H1 (cell line): ENCODE results near the gene POLR2L. TPM values are rescaled to one million over a fixed set of nuclear protein-coding genes. Genes with fewer than 3 reads are reported as not detected.

Experiments used
- BCL11A ChIP-seq, 2 experiments: IDR thresholded peaks; one replicate each; pipeline ENCODE4 v1.6.1; 2011; ENCODE audit warnings: low read depth in 2 of 2, low read length in 2 of 2, mild to moderate bottlenecking in 2 of 2
- EZH2 ChIP-seq: fragments of 200-600 bp; sonication (generic); IDR thresholded peaks from 2 replicates; pipeline ENCODE4 v1.7.1; 2012; ENCODE audit warnings: low read depth, mild to moderate bottlenecking, moderate library complexity, low read length, inconsistent platforms; ENCODE audit not compliant: severe bottlenecking
- JUN ChIP-seq: IDR thresholded peaks from 2 replicates; pipeline ENCODE4 v1.6.1; 2011; ENCODE audit warnings: low read depth, mild to moderate bottlenecking, improper control_type of control experiment, low read length
- KDM4A ChIP-seq: IDR thresholded peaks from one replicate; pipeline ENCODE4 v1.7.1; 2012; ENCODE audit warnings: low read depth, mild to moderate bottlenecking, moderate library complexity, low read length, inconsistent platforms; ENCODE audit not compliant: severe bottlenecking
- RNF2 ChIP-seq: fragments of 200-900, 300-1000 bp; sonication (generic); IDR thresholded peaks from 2 replicates; pipeline ENCODE4 v1.7.1; 2016; ENCODE audit warnings: borderline replicate concordance, low read depth, mild to moderate bottlenecking, antibody characterized with exemption, low read length; ENCODE audit not compliant: poor library complexity, severe bottlenecking; ENCODE audit errors: missing control alignments
- YY1 ChIP-seq: IDR thresholded peaks from 2 replicates; pipeline ENCODE4 v1.6.1; 2011; ENCODE audit warnings: low read depth, mild to moderate bottlenecking, low read length
- ZNF274 ChIP-seq: IDR thresholded peaks from 2 replicates; pipeline ENCODE4 v1.7.0; 2012; ENCODE audit warnings: low read length, borderline replicate concordance; ENCODE audit errors: extremely low read depth
- polyA plus RNA-seq, 7 experiments: library from polyadenylated mRNA; depleted of rRNA in 3 of 7; stranded (reverse) in 5 of 7; unstranded in 2 of 7; fragments of >200 nt in 5 of 7; fragments of 200-250 nt in 2 of 7; gene quantifications; 1 replicate in 5 of 7; 2 replicates in 1 of 7; 4 replicates in 1 of 7; pipeline versions ENCODE4 v1.2.1 to v1.2.3, GENCODE V29; 2011 to 2013; ENCODE audit warnings: missing spikeins in 2 of 7, mixed read lengths in 2 of 7
- total RNA-seq: library from RNA; stranded (reverse); fragmentation: NEBNext Ultra II Directional; extraction: Animal tissue kit (Norgen Biotek cat#: 25700); gene quantifications from 2 replicates; pipeline ENCODE4 v1.2.1, GENCODE V29; 2021
- TF ChIP-seq, protein P1 (sequence below): fragments of 300-600 bp; sonication (generic); IDR thresholded peaks from 2 replicates; pipeline ENCODE4 v1.7.1; 2012; ENCODE audit warnings: low read length, moderate library complexity, mild to moderate bottlenecking, inconsistent platforms; ENCODE audit not compliant: insufficient replicate concordance
- TF ChIP-seq, protein P2 (sequence below): IDR thresholded peaks from 2 replicates; pipeline ENCODE4 v1.6.1; 2011; ENCODE audit warnings: low read depth, mild to moderate bottlenecking, low read length; ENCODE audit not compliant: insufficient read depth

The POLR2L gene
- total and polyA plus RNA-seq, 2 of the 8 experiments (the other 6 are each of a cell fraction or from before 2014, with no cell fraction given) = 140 to 151 TPM

DNA sequence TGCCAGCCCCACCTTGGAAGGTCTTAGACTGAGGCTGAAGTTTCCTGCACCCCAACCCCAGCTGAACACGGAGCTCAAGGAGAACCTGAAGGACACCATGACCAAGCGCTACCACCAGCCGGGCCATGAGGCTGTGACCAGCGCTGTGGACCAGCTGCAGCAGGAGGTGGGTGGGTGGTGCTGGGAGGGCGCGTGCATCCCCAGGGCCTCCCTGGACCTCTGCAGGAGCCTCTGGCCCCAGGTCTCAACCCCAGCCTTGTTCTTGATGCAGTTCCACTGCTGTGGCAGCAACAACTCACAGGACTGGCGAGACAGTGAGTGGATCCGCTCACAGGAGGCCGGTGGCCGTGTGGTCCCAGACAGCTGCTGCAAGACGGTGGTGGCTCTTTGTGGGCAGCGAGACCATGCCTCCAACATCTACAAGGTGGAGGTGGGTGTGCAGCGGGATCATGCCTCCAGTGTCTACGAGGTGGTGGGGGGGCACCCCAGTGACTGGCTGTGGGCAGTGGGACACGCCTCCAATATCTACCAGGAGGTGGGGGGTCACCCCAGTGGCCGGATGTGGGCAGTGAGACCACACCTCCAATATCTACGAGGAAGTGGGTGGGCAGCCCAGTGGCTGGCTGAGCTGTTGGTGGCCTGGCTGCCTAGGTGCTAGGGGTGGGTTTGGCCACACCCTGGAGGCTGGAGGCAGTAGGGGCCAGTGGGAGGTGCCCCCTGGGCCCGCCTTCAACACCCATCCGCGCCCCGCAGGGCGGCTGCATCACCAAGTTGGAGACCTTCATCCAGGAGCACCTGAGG, 4.9 kb downstream of the POLR2L start (continued):
- TF ChIP-seq RNF2 = no peak
- TF ChIP-seq KDM4A = no peak
- TF ChIP-seq JUN = no peak
- TF ChIP-seq EZH2 = no peak
- no peak for TF ChIP-seq ZNF274
- TF ChIP-seq BCL11A (IDR thresholded peaks at IDR 0.05; ENCODE audit: low read depth in 2 of 2, low read length in 2 of 2) = no peak
- TF ChIP-seq, protein P1, sequence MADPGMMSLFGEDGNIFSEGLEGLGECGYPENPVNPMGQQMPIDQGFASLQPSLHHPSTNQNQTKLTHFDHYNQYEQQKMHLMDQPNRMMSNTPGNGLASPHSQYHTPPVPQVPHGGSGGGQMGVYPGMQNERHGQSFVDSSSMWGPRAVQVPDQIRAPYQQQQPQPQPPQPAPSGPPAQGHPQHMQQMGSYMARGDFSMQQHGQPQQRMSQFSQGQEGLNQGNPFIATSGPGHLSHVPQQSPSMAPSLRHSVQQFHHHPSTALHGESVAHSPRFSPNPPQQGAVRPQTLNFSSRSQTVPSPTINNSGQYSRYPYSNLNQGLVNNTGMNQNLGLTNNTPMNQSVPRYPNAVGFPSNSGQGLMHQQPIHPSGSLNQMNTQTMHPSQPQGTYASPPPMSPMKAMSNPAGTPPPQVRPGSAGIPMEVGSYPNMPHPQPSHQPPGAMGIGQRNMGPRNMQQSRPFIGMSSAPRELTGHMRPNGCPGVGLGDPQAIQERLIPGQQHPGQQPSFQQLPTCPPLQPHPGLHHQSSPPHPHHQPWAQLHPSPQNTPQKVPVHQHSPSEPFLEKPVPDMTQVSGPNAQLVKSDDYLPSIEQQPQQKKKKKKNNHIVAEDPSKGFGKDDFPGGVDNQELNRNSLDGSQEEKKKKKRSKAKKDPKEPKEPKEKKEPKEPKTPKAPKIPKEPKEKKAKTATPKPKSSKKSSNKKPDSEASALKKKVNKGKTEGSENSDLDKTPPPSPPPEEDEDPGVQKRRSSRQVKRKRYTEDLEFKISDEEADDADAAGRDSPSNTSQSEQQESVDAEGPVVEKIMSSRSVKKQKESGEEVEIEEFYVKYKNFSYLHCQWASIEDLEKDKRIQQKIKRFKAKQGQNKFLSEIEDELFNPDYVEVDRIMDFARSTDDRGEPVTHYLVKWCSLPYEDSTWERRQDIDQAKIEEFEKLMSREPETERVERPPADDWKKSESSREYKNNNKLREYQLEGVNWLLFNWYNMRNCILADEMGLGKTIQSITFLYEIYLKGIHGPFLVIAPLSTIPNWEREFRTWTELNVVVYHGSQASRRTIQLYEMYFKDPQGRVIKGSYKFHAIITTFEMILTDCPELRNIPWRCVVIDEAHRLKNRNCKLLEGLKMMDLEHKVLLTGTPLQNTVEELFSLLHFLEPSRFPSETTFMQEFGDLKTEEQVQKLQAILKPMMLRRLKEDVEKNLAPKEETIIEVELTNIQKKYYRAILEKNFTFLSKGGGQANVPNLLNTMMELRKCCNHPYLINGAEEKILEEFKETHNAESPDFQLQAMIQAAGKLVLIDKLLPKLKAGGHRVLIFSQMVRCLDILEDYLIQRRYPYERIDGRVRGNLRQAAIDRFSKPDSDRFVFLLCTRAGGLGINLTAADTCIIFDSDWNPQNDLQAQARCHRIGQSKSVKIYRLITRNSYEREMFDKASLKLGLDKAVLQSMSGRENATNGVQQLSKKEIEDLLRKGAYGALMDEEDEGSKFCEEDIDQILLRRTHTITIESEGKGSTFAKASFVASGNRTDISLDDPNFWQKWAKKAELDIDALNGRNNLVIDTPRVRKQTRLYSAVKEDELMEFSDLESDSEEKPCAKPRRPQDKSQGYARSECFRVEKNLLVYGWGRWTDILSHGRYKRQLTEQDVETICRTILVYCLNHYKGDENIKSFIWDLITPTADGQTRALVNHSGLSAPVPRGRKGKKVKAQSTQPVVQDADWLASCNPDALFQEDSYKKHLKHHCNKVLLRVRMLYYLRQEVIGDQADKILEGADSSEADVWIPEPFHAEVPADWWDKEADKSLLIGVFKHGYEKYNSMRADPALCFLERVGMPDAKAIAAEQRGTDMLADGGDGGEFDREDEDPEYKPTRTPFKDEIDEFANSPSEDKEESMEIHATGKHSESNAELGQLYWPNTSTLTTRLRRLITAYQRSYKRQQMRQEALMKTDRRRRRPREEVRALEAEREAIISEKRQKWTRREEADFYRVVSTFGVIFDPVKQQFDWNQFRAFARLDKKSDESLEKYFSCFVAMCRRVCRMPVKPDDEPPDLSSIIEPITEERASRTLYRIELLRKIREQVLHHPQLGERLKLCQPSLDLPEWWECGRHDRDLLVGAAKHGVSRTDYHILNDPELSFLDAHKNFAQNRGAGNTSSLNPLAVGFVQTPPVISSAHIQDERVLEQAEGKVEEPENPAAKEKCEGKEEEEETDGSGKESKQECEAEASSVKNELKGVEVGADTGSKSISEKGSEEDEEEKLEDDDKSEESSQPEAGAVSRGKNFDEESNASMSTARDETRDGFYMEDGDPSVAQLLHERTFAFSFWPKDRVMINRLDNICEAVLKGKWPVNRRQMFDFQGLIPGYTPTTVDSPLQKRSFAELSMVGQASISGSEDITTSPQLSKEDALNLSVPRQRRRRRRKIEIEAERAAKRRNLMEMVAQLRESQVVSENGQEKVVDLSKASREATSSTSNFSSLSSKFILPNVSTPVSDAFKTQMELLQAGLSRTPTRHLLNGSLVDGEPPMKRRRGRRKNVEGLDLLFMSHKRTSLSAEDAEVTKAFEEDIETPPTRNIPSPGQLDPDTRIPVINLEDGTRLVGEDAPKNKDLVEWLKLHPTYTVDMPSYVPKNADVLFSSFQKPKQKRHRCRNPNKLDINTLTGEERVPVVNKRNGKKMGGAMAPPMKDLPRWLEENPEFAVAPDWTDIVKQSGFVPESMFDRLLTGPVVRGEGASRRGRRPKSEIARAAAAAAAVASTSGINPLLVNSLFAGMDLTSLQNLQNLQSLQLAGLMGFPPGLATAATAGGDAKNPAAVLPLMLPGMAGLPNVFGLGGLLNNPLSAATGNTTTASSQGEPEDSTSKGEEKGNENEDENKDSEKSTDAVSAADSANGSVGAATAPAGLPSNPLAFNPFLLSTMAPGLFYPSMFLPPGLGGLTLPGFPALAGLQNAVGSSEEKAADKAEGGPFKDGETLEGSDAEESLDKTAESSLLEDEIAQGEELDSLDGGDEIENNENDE = no peak
- TF ChIP-seq YY1 = no peak
- TF ChIP-seq, protein P2, sequence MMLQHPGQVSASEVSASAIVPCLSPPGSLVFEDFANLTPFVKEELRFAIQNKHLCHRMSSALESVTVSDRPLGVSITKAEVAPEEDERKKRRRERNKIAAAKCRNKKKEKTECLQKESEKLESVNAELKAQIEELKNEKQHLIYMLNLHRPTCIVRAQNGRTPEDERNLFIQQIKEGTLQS = no peak
